SJSA1 (cell line): ENCODE results near the gene DUSP15. TPM values are rescaled to one million over a fixed set of nuclear protein-coding genes. Genes with fewer than 3 reads are reported as not detected.

Experiments
- DNase-seq, 2 experiments: peaks; one replicate each; pipeline ENCODE4 v3.0.0-alpha.2; 2015 to 2020; ENCODE audit warnings: low spot score in 2 of 2, low read depth in 1 of 2
- H3K27ac ChIP-seq: fragments of 250-450 bp; sonication (Bioruptor Pico); 2 replicates; pipeline ENCODE4 v1.5.1; 2020; ENCODE audit warnings: mild to moderate bottlenecking, moderate library complexity
- H3K27me3 ChIP-seq: fragments of 250-450 bp; sonication (Bioruptor Pico); replicated peaks from 2 replicates; pipeline ENCODE4 v1.5.1; 2020; ENCODE audit warnings: mild to moderate bottlenecking, moderate library complexity
- H3K36me3 ChIP-seq: fragments of 250-450 bp; sonication (Bioruptor Pico); 2 replicates; pipeline ENCODE4 v1.5.1; 2020; ENCODE audit warnings: mild to moderate bottlenecking
- H3K4me1 ChIP-seq: fragments of 250-450 bp; sonication (Bioruptor Pico); replicated peaks from 2 replicates; pipeline ENCODE4 v1.6.1; 2021; ENCODE audit warnings: mild to moderate bottlenecking
- H3K4me3 ChIP-seq: fragments of 250-450 bp; sonication (Bioruptor Pico); 2 replicates; pipeline ENCODE4 v1.5.1; 2020; ENCODE audit warnings: mild to moderate bottlenecking
- H3K9me3 ChIP-seq: fragments of 250-450 bp; sonication (Bioruptor Pico); replicated peaks from 2 replicates; pipeline ENCODE4 v1.5.1; 2020; ENCODE audit warnings: mild to moderate bottlenecking
- total RNA-seq: library from RNA; depleted of rRNA; stranded (reverse); fragments of >200 nt; shearing (Covaris generic); gene quantifications from 2 replicates; pipeline ENCODE4 v1.2.3, GENCODE V29; 2014

The DUSP15 gene
- total RNA-seq, 1 experiment from 2014 or later, result 1.5 TPM

GRCh38 chr20:31861135-31861384 lies 9.3 kb downstream of the DUSP15 start:
- DNase-seq, result no peak
- Histone ChIP-seq H3K27me3 (peaks cover 18% of the 10 kb centered on the region), H3K4me3 (peak overlapping the region; percentile 37), H3K27ac (no peak overlapping the region), H3K9me3 (no peaks in the 10 kb centered on the region), H3K36me3 (no peaks in the 10 kb centered on the region), H3K4me1 (peaks cover 9% of the 10 kb centered on the region)

- H3K36me3 ChIP-seq, result no peaks in the 10 kb centered on the region
- DNase-seq, result peak in 1 of 2 experiments; percentile 40
Observed at GRCh38 chr20:31860390-31861134, 9.8 kb downstream of the DUSP15 start.

GRCh38 chr20:31859998-31860380 lies 10.3 kb downstream of the DUSP15 start:
- peak in 1 of 2 experiments; percentile 22 for DNase-seq
- peaks cover 20% of the 10 kb centered on the region for H3K27me3 ChIP-seq
- H3K9me3 ChIP-seq, result no peaks in the 10 kb centered on the region

More at GRCh38 chr20:31860390-31861134, 9.8 kb downstream of the DUSP15 start:
- H3K27me3 ChIP-seq, result peaks cover 18% of the 10 kb centered on the region
- no peaks in the 10 kb centered on the region for H3K9me3 ChIP-seq
- H3K27ac ChIP-seq, result no peak overlapping the region
- peaks cover 9% of the 10 kb centered on the region for H3K4me1 ChIP-seq
- H3K4me3 ChIP-seq, result no peak overlapping the region

DNA sequence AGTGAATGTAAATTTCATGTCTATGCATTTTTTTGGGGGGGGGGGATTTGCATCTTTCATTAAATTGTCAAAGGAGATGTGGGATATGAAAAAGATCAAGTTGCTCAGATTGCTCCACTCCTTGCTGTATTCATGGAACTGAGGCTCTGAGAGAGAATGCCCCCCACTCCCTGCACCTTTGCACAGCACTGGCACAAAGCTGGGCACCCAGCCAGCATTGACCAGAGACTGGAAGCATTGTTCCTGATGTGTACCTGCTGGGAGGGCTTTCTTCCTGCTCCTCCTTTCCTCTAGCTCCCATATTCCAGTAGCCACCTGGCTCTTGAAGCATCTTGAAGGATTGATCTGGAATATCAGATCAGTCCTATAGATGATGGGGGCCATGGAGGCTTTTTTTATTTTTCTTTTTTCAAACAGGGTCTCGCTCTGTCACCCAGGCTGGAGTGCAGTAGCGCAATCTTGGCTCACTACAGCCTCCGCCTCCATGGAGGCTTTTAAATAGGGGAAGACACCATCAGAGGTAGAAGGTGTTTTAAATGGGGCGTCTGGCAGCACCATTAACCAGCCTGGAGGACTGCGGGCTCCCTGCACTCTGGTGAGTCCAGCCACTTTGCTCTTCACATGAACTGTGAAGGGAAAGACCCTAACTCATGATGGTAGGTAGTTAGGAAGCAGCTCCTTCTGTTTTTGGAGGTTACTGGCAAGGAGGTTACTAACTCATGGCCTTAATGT lies 10.9 kb downstream of the DUSP15 start:
- no peaks in the 10 kb centered on the region for H3K36me3 ChIP-seq
- DNase-seq, result no peak
- H3K27ac ChIP-seq, result no peak overlapping the region
- no peak overlapping the region for H3K4me3 ChIP-seq
- no peaks in the 10 kb centered on the region for H3K9me3 ChIP-seq
- H3K27me3 ChIP-seq, result peaks cover 24% of the 10 kb centered on the region
- peaks cover 9% of the 10 kb centered on the region for H3K4me1 ChIP-seq

More at GRCh38 chr20:31859998-31860380, 10.3 kb downstream of the DUSP15 start:
- no peak overlapping the region for H3K27ac ChIP-seq
- H3K4me3 ChIP-seq, result no peak overlapping the region
- no peaks in the 10 kb centered on the region for H3K36me3 ChIP-seq
- H3K4me1 ChIP-seq, result peaks cover 9% of the 10 kb centered on the region

- no peaks in the 10 kb centered on the region for H3K9me3 ChIP-seq
- H3K4me3 ChIP-seq, result no peak overlapping the region
- peaks cover 9% of the 10 kb centered on the region for H3K4me1 ChIP-seq
- H3K27me3 ChIP-seq, result peaks cover 24% of the 10 kb centered on the region
- H3K36me3 ChIP-seq, result no peaks in the 10 kb centered on the region
- H3K27ac ChIP-seq, result no peak overlapping the region
- no peak for DNase-seq
Observed at GRCh38 chr20:31858760-31859083, 11.6 kb downstream of the DUSP15 start.

GRCh38 chr20:31857861-31858759 lies 12.2 kb downstream of the DUSP15 start:
- Histone ChIP-seq H3K27ac (no peak overlapping the region), H3K27me3 (peaks cover 24% of the 10 kb centered on the region), H3K4me3 (no peak overlapping the region), H3K36me3 (no peaks in the 10 kb centered on the region), H3K4me1 (peaks cover 9% of the 10 kb centered on the region), H3K9me3 (no peaks in the 10 kb centered on the region)
- no peak for DNase-seq

- Histone ChIP-seq H3K27me3 (peaks cover 24% of the 10 kb centered on the region), H3K27ac (no peak overlapping the region), H3K4me3 (no peak overlapping the region), H3K36me3 (no peaks in the 10 kb centered on the region), H3K4me1 (peaks cover 13% of the 10 kb centered on the region), H3K9me3 (no peaks in the 10 kb centered on the region)
- DNase-seq, result no peak
Observed at GRCh38 chr20:31856516-31856915, 13.8 kb downstream of the DUSP15 start.

DNA sequence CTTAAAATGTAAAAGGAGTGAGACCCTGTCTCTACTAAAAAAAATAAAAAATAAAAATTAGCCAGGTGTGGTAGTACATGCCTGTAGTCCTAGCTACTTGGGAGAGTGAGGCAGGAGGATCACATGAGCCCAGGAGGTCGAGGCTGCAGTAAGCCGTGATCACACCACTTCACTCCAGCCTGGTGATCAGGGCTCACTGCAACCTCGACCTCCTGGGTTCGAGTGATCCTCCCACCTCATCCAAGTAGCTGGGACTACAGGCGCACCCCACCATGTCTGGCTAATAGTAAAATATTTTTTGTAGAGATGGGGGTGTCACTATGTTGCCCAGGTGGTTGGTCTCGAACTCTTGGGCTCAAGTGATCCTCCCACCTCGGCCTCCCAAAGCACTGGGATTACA lies 16.8 kb downstream of the DUSP15 start:
- no peak for DNase-seq
- Histone ChIP-seq H3K4me1 (peaks cover 4% of the 10 kb centered on the region; the same call in 1 of the 2 replicates), H3K4me3 (no peak overlapping the region), H3K36me3 (no peaks in the 10 kb centered on the region), H3K9me3 (no peaks in the 10 kb centered on the region), H3K27ac (no peak overlapping the region), H3K27me3 (0 out of 2 replicates have a peak, but pooled peaks cover 6% of the 10 kb centered on the region)

DNA sequence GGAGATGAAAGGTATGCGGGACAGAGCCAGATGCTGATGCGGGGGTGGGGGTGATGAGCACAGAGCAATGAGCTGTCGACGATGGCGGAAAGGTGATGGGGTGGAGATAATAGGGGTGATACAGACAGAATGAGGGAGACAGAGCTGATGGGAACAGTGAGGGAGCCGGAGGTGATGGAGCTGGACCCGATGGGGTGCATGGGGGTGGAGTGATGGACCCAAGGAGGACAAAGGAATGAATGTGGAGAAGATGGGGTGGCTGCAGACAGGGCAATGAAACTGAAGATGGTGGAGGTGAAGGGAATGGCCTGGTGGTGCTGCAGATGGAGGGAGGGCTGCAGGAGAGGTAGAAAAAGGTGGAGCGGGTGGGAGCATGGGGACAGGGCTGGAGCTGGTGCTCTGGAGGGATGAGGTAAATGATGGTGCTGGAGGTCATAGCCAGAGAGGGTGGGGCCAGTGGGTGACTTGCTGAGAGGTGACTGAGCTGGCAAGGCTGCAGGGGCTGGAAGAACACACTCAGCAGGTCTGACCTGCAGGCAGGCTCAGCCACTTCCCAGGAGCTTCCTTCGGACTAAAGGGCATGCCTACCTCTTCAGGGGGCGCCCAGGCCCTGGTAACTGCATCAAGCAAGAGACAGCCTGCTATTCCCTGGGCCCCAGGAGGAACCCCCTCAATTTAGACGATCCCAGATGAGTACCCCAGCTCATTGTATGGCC lies 18.9 kb downstream of the DUSP15 start:
- 0 out of 2 replicates have a peak, but pooled peaks cover 6% of the 10 kb centered on the region for H3K27me3 ChIP-seq

DNA sequence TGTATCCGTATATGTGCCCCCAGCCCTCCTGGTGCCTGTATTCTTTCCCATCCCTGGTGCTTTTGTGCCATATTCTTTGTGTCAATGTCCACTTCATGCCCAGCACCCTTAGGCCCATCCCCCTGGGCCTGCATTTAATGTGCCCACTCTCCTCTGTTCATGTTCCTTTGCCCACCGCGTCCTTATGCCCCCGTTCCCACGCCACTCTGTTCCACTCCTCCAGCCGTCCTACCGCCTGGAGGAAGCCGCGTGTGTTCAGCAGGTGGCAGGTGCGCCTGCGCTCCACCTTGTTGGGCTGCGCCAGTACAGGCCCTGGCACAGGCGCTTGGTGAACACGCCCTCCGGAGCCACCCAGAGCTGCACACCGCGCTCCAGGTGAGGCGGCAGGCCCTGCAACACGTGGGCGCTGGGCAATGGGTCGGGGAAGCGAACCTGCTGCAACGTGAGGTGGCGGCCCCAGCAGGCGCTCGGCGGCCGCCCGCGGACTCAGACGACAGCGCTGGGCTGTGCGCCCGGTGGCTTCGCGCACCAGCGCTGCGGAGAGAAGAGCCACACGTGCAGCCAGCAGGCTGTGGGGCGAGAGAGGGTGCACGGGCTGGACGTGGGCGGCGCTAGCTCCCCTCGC lies 20.9 kb downstream of the DUSP15 start:
- Histone ChIP-seq H3K27me3 (no peaks in the 10 kb centered on the region), H3K36me3 (no peaks in the 10 kb centered on the region), H3K4me3 (no peak overlapping the region), H3K27ac (no peak overlapping the region), H3K9me3 (no peaks in the 10 kb centered on the region), H3K4me1 (peaks cover 26% of the 10 kb centered on the region)
- no peak for DNase-seq

More for the DNA sequence above, 18.9 kb downstream of the DUSP15 start:
- H3K36me3 ChIP-seq, result no peaks in the 10 kb centered on the region
- H3K9me3 ChIP-seq, result no peaks in the 10 kb centered on the region
- no peak overlapping the region for H3K27ac ChIP-seq
- no peak overlapping the region for H3K4me3 ChIP-seq
- no peak for DNase-seq
- H3K4me1 ChIP-seq, result peaks cover 6% of the 10 kb centered on the region

- Histone ChIP-seq H3K4me1 (peaks cover 36% of the 10 kb centered on the region), H3K27me3 (no peaks in the 10 kb centered on the region), H3K4me3 (no peak overlapping the region), H3K27ac (no peak overlapping the region), H3K9me3 (no peaks in the 10 kb centered on the region), H3K36me3 (no peaks in the 10 kb centered on the region; the same call in 1 of the 2 replicates)
- DNase-seq, result no peak
Observed at GRCh38 chr20:31848088-31848999, 22.0 kb downstream of the DUSP15 start.

DNA sequence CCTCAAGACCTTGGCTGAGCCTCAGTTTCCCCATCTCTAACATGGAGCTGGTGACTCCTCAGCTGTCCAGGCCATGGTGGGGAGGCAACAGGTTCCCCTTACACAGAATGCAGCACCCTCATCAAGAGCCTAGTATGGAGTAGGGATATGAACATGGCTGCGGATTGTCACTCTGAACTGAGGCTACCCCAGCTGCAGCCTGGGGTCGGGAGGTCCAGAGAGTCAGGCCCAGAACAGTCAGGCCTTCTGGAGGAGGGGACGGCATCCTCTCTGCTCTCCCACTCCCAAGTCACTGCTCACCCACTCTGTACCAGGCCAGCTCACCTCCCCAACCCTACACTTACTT lies 23.6 kb downstream of the DUSP15 start:
- Histone ChIP-seq H3K9me3 (no peaks in the 10 kb centered on the region), H3K4me1 (peaks cover 48% of the 10 kb centered on the region), H3K27ac (no peak overlapping the region), H3K36me3 (no peaks in the 10 kb centered on the region; the same call in 1 of the 2 replicates), H3K27me3 (no peaks in the 10 kb centered on the region), H3K4me3 (no peak overlapping the region)
- no peak for DNase-seq
